ENCODE results near the gene LPAR3.

DNA sequence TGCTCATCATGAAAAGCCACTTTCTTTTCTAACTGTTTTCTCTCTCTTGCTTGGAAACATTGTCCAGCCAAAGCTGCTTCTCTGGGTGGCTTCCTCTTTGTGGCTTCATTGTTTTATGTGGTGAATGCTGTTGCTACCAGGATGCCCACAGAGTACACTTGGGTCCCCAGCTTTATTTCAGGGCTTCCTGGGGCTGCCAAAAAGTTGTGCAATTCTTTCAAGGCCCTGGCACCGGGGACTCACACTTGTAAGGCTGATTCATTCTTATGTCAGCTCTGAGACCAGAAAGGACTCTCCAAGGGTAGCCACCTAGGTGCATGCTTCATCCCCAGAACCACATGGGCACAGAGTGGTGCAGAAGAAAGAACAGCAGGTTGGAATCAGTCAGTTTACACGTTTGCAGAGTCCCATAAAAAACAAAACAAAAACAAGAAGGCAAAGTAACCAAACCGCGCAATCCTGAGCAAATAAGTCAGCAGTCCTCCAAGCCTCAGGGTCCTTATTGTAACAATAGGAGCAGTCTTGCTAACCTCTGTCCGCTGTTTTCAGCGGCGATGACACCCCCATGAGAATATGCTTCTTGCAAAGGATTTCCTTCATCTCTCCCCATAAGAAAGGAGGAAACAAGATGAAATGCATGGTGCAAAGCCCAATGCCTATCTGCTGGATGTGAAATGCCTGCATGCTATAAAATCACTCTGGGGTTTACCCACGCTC is 112.8 kb downstream of the LPAR3 start:
- TF ChIP-seq NRF1 (IDR thresholded peaks at IDR 0.05; ENCODE audit: low read depth, low read length) (no peak), FOXM1 (IDR thresholded peaks at IDR 0.05; ENCODE audit: low read depth) (no peak)
- TF ChIP-seq, protein P1, sequence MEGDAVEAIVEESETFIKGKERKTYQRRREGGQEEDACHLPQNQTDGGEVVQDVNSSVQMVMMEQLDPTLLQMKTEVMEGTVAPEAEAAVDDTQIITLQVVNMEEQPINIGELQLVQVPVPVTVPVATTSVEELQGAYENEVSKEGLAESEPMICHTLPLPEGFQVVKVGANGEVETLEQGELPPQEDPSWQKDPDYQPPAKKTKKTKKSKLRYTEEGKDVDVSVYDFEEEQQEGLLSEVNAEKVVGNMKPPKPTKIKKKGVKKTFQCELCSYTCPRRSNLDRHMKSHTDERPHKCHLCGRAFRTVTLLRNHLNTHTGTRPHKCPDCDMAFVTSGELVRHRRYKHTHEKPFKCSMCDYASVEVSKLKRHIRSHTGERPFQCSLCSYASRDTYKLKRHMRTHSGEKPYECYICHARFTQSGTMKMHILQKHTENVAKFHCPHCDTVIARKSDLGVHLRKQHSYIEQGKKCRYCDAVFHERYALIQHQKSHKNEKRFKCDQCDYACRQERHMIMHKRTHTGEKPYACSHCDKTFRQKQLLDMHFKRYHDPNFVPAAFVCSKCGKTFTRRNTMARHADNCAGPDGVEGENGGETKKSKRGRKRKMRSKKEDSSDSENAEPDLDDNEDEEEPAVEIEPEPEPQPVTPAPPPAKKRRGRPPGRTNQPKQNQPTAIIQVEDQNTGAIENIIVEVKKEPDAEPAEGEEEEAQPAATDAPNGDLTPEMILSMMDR (IDR thresholded peaks at IDR 0.05), result no peak
- TF ChIP-seq, protein P2, sequence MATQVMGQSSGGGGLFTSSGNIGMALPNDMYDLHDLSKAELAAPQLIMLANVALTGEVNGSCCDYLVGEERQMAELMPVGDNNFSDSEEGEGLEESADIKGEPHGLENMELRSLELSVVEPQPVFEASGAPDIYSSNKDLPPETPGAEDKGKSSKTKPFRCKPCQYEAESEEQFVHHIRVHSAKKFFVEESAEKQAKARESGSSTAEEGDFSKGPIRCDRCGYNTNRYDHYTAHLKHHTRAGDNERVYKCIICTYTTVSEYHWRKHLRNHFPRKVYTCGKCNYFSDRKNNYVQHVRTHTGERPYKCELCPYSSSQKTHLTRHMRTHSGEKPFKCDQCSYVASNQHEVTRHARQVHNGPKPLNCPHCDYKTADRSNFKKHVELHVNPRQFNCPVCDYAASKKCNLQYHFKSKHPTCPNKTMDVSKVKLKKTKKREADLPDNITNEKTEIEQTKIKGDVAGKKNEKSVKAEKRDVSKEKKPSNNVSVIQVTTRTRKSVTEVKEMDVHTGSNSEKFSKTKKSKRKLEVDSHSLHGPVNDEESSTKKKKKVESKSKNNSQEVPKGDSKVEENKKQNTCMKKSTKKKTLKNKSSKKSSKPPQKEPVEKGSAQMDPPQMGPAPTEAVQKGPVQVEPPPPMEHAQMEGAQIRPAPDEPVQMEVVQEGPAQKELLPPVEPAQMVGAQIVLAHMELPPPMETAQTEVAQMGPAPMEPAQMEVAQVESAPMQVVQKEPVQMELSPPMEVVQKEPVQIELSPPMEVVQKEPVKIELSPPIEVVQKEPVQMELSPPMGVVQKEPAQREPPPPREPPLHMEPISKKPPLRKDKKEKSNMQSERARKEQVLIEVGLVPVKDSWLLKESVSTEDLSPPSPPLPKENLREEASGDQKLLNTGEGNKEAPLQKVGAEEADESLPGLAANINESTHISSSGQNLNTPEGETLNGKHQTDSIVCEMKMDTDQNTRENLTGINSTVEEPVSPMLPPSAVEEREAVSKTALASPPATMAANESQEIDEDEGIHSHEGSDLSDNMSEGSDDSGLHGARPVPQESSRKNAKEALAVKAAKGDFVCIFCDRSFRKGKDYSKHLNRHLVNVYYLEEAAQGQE (IDR thresholded peaks at IDR 0.05; ENCODE audit: low read depth, low read length), result no peak
- TF ChIP-seq, protein P3, sequence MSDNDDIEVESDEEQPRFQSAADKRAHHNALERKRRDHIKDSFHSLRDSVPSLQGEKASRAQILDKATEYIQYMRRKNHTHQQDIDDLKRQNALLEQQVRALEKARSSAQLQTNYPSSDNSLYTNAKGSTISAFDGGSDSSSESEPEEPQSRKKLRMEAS (IDR thresholded peaks at IDR 0.05; ENCODE audit: low read depth), result no peak

Measured in SK-N-SH (cell line).